HepG2 (cell line): Measurements from ENCODE around the gene UBB. TPM values are rescaled to one million over a fixed set of nuclear protein-coding genes. Genes with fewer than 3 reads are reported as not detected.

ENCODE experiments used
- ARID4A ChIP-seq: sonication (generic); formaldehyde crosslinking; IDR thresholded peaks from 2 replicates; pipeline ENCODE4 v1.5.0; 2020; ENCODE audit warnings: mild to moderate bottlenecking, missing genetic modification reagents, borderline replicate concordance
- ARNT ChIP-seq: fragments of 450-650 bp; IDR thresholded peaks from 2 replicates; pipeline ENCODE4 v1.6.1; 2017
- CTCF ChIP-seq: sonication (generic); formaldehyde crosslinking; IDR thresholded peaks from 2 replicates; pipeline ENCODE4 v1.5.0; 2020; ENCODE audit warnings: mild to moderate bottlenecking, missing genetic modification reagents, moderate library complexity
- DMTF1 ChIP-seq: sonication (generic); formaldehyde crosslinking; IDR thresholded peaks from 2 replicates; pipeline ENCODE4 v1.4.0; 2020; ENCODE audit warnings: mild to moderate bottlenecking, missing genetic modification reagents
- ELF3 ChIP-seq: IDR thresholded peaks from 2 replicates; pipeline ENCODE4 v1.6.1; 2016; ENCODE audit warnings: missing genetic modification reagents, missing compliant biosample characterization
- EZH2 ChIP-seq: conservative IDR thresholded peaks from 2 replicates; pipeline ENCODE4 v1.6.1; 2012; ENCODE audit warnings: mild to moderate bottlenecking, low read depth, low read length, moderate library complexity
- KAT8 ChIP-seq: IDR thresholded peaks from 2 replicates; pipeline ENCODE4 v1.6.1; 2016; ENCODE audit warnings: missing genetic modification reagents, missing compliant biosample characterization
- KDM3A ChIP-seq: IDR thresholded peaks from 2 replicates; pipeline ENCODE4 v1.6.1; 2018; ENCODE audit warnings: low read depth, missing compliant biosample characterization
- KLF11 ChIP-seq: IDR thresholded peaks from 2 replicates; pipeline ENCODE4 v1.6.1; 2016; ENCODE audit warnings: missing compliant biosample characterization
- MIXL1 ChIP-seq: IDR thresholded peaks from 2 replicates; pipeline ENCODE4 v1.6.1; 2016
- PHB2 ChIP-seq: fragments of 450-650 bp; IDR thresholded peaks from 2 replicates; pipeline ENCODE4 v1.6.1; 2018; ENCODE audit not compliant: partially characterized antibody
- PHF21A ChIP-seq: sonication (generic); formaldehyde crosslinking; IDR thresholded peaks from 2 replicates; pipeline ENCODE4 v1.5.0; 2020; ENCODE audit warnings: mild to moderate bottlenecking, missing genetic modification reagents
- ZNF207 ChIP-seq: fragments of 450-650 bp; IDR thresholded peaks from 2 replicates; pipeline ENCODE4 v1.6.1; 2016; ENCODE audit warnings: antibody characterized with exemption, borderline replicate concordance
- ZNF549 ChIP-seq: sonication (generic); formaldehyde crosslinking; IDR thresholded peaks from 2 replicates; pipeline ENCODE4 v1.5.0; 2020; ENCODE audit warnings: missing genetic modification reagents
- ZNF569 ChIP-seq: sonication (generic); formaldehyde crosslinking; IDR thresholded peaks from 2 replicates; pipeline ENCODE4 v1.5.0; 2020; ENCODE audit warnings: mild to moderate bottlenecking, missing genetic modification reagents, moderate library complexity, borderline replicate concordance
- ZNF609 ChIP-seq: sonication (generic); formaldehyde crosslinking; IDR thresholded peaks from 2 replicates; pipeline ENCODE4 v1.4.0; 2020; ENCODE audit warnings: mild to moderate bottlenecking, missing genetic modification reagents, borderline replicate concordance
- ZSCAN31 ChIP-seq: sonication (generic); formaldehyde crosslinking; IDR thresholded peaks from 2 replicates; pipeline ENCODE4 v1.5.0; 2020; ENCODE audit warnings: low read depth, mild to moderate bottlenecking, missing genetic modification reagents
- polyA plus RNA-seq, 8 experiments: library from polyadenylated mRNA; depleted of rRNA in 3 of 8; stranded (reverse) in 7 of 8; unstranded in 1 of 8; fragments of >200 nt; fragmentation: Illumina TruSeq in 4 of 8; extraction: Trizol in 4 of 8; gene quantifications; 2 replicates each; pipeline versions ENCODE4 v1.2.1 to v1.2.3, GENCODE V29; 2011 to 2016; ENCODE audit warnings: low read depth in 4 of 8, missing spikeins in 1 of 8, mixed read lengths in 1 of 8; ENCODE audit not compliant: insufficient read depth in 1 of 8
- total RNA-seq, 5 experiments: library from RNA; depleted of rRNA; stranded (reverse); fragments of >200 nt; fragmentation: Illumina TruSeq; extraction: Trizol; gene quantifications; 2 replicates each; pipeline ENCODE4 v1.2.3, GENCODE V29; 2016; ENCODE audit warnings: low read depth in 1 of 5

UBB gene
- total and polyA plus RNA-seq, 2 of the 13 experiments (the other 11 are each of a cell fraction or from before 2014, with no cell fraction given), result 1,130 to 2,066 TPM

- no peak for TF ChIP-seq ZNF609 (CRISPR knock-in tag)
- TF ChIP-seq ELF3 (CRISPR knock-in tag), result peak; percentile 92
- no peak for TF ChIP-seq ZNF549
- TF ChIP-seq ZNF569 (CRISPR knock-in tag), result no peak
- TF ChIP-seq CTCF (CRISPR knock-in tag), result peak; percentile 52
- TF ChIP-seq DMTF1 (CRISPR knock-in tag), result no peak
- peak; percentile 67 for TF ChIP-seq ZSCAN31 (CRISPR knock-in tag)
- TF ChIP-seq ZNF207, result no peak
- TF ChIP-seq PHB2, result no peak
- peak; percentile 81 for TF ChIP-seq MIXL1 (CRISPR knock-in tag)
- no peak for TF ChIP-seq EZH2
- TF ChIP-seq ARNT, result no peak
- TF ChIP-seq PHF21A (CRISPR knock-in tag), result peak; percentile 93
- TF ChIP-seq KDM3A (CRISPR knock-in tag), result no peak
- no peak for TF ChIP-seq KLF11 (CRISPR knock-in tag)
- TF ChIP-seq KAT8 (CRISPR knock-in tag), result peak; percentile 77
- TF ChIP-seq ARID4A (CRISPR knock-in tag), result peak; percentile 71
Observed at GRCh38 chr17:16380640-16381495, at the start of gene UBB (continued).
